K562 (cell line): ENCODE results near the gene SHB. TPM values are rescaled to one million over a fixed set of nuclear protein-coding genes. Genes with fewer than 3 reads are reported as not detected.

Experiments
- ATAC-seq: fragments of 200-7000 bp; cut with Tn5 transposase; 3 replicates; pipeline ENCODE4 v1.9.1; 2020; ENCODE audit warnings: moderate library complexity
- BruUV-seq: library from RNA; stranded (reverse); fragments of 400-500 nt; replicated peaks from 2 replicates; lab custom pipeline; 2021; lab: Mats Ljungman, UMichigan
- CTCF ChIA-PET: fragments of 300-600 bp; formaldehyde crosslinking; extraction: SDS; loops from one replicate; lab custom pipeline; 2021; ENCODE audit warnings: low intra/inter-chr PET ratio; lab: Yijun Ruan, JAX
- POLR2A ChIA-PET: fragments of 300-600, 350-650 bp; sonication (Branson Sonifier 250); formaldehyde crosslinking; extraction: SDS; loops from one replicate; lab custom pipeline; 2021; ENCODE audit warnings: antibody characterized with exemption, inconsistent platforms; lab: Yijun Ruan, JAX
- DNase-seq, 4 experiments: peaks; one replicate each; pipeline versions ENCODE4 v3.0.0 to v3.0.0-alpha.2; 2011 to 2018; ENCODE audit warnings: low spot score in 3 of 4, mixed read lengths in 3 of 4; ENCODE audit errors: extremely low read depth in 1 of 4
- FAIRE-seq: peaks from 2 replicates; lab custom pipeline; 2011; peaks lifted over from hg19 to GRCh38; lab: Jason Lieb, UNC
- H2AFZ ChIP-seq: 2 replicates; pipeline ENCODE4 v1.6.0; 2011; ENCODE audit warnings: low read depth, low read length, control low read depth, inconsistent platforms
- H3K27ac ChIP-seq: fragments of 200-600 bp; 3 replicates; pipeline ENCODE4 v1.8.0; 2011; ENCODE audit warnings: low read depth, mild to moderate bottlenecking, control low read depth, inconsistent platforms, low read length, moderate library complexity, mixed read lengths; ENCODE audit errors: extremely low read depth
- H3K27me3 ChIP-seq, 2 experiments: fragments of 300-600 bp in 1 of 2; 2 replicates in 1 of 2; 3 replicates in 1 of 2; pipeline versions ENCODE4 v1.6.0 to v1.8.0; 2011; ENCODE audit warnings: inconsistent platforms in 2 of 2, low read length in 2 of 2, mild to moderate bottlenecking in 1 of 2, mixed read lengths in 1 of 2, moderate library complexity in 1 of 2; ENCODE audit not compliant: control insufficient read depth in 2 of 2, insufficient read depth in 2 of 2
- H3K36me3 ChIP-seq: fragments of 300-600 bp; 3 replicates; pipeline ENCODE4 v1.8.0; 2011; ENCODE audit warnings: mild to moderate bottlenecking, low read length, inconsistent platforms; ENCODE audit not compliant: control insufficient read depth, insufficient read depth
- H3K4me1 ChIP-seq, 2 experiments: fragments of 200-600 bp in 1 of 2; replicated peaks in 1 of 2; 2 replicates in 1 of 2; 3 replicates in 1 of 2; pipeline versions ENCODE4 v1.5.1 to v1.8.0; 2011; ENCODE audit warnings: inconsistent platforms in 2 of 2, low read length in 2 of 2, mild to moderate bottlenecking in 1 of 2, mixed read lengths in 1 of 2, moderate library complexity in 1 of 2; ENCODE audit not compliant: control insufficient read depth in 2 of 2, insufficient read depth in 2 of 2
- H3K4me2 ChIP-seq: 2 replicates; pipeline ENCODE4 v1.6.1; 2011; ENCODE audit warnings: low read length, control low read depth, inconsistent platforms, mixed read lengths; ENCODE audit not compliant: insufficient read depth
- H3K4me3 ChIP-seq: fragments of 200-600 bp; sonication (generic), shearing (Covaris generic); 2 replicates; pipeline ENCODE4 v1.5.1; 2016; ENCODE audit warnings: control low read depth, inconsistent platforms
- H3K79me2 ChIP-seq: fragments of 200-600 bp; 3 replicates; pipeline ENCODE4 v1.8.0; 2011; ENCODE audit warnings: low read length, inconsistent platforms; ENCODE audit not compliant: control insufficient read depth, insufficient read depth
- H3K9ac ChIP-seq, 2 experiments: 2 replicates each; pipeline versions ENCODE4 v1.6.0 to v1.6.1; 2011; ENCODE audit warnings: low read depth in 2 of 2, low read length in 2 of 2, control low read depth in 1 of 2, inconsistent platforms in 1 of 2, mild to moderate bottlenecking in 1 of 2, mixed read lengths in 1 of 2; ENCODE audit not compliant: insufficient read depth in 1 of 2
- H3K9me1 ChIP-seq: one replicate; pipeline ENCODE4 v1.6.0; 2011; ENCODE audit warnings: inconsistent platforms, mild to moderate bottlenecking, low read length, moderate library complexity; ENCODE audit not compliant: control insufficient read depth, insufficient read depth
- H3K9me3 ChIP-seq: replicated peaks from 2 replicates; pipeline ENCODE4 v1.5.1; 2011; ENCODE audit warnings: low read depth, low read length, inconsistent platforms; ENCODE audit not compliant: control insufficient read depth, insufficient read depth
- H4K20me1 ChIP-seq: replicated peaks from 2 replicates; pipeline ENCODE4 v1.6.1; 2011; ENCODE audit warnings: low read length, inconsistent platforms, mixed read lengths; ENCODE audit not compliant: control insufficient read depth, insufficient read depth
- BRD9 ChIP-seq: fragments of 450-650 bp; IDR thresholded peaks from 2 replicates; pipeline ENCODE4 v1.6.1; 2018; ENCODE audit warnings: low read depth; ENCODE audit not compliant: partially characterized antibody
- JUN ChIP-seq, 2 experiments: sonication (generic) in 1 of 2; formaldehyde crosslinking in 1 of 2; IDR thresholded peaks; 2 replicates each; pipeline versions ENCODE4 v1.6.1 to v1.8.0; 2012 to 2022; ENCODE audit warnings: borderline replicate concordance in 2 of 2, mild to moderate bottlenecking in 2 of 2, improper control_type of control experiment in 1 of 2, low read depth in 1 of 2, low read length in 1 of 2, missing genetic modification reagents in 1 of 2
- RREB1 ChIP-seq: fragments of 250-450 bp; sonication (Bioruptor Pico); IDR thresholded peaks from 2 replicates; pipeline ENCODE4 v1.4.0; 2020
- ZNF512 ChIP-seq: IDR thresholded peaks from 2 replicates; pipeline ENCODE4 v1.6.1; 2016; ENCODE audit warnings: missing genetic modification characterization, missing compliant biosample characterization
- WGBS: fragments of 100-300 bp; shearing (Covaris generic); methylation state at CpG from one replicate; pipeline ENCODE4 v1.1.6; 2016; ENCODE audit warnings: low coverage, mixed read lengths; ENCODE audit not compliant: insufficient coverage; ENCODE audit errors: missing lambda C conversion rate; 5-methylcytosine and 5-hydroxymethylcytosine counted together
- in situ Hi-C: fragments of 300-500 bp; cut with MboI; formaldehyde crosslinking; loops from 4 replicates; pipeline ENCODE4 v1.15.0; 2018; ENCODE audit warnings: inconsistent platforms, mixed read lengths
- intact Hi-C: fragments of 100-400 bp; cut with micrococcal nuclease; formaldehyde crosslinking; loops from 2 replicates; pipeline ENCODE4 v1.14.2; 2022
- polyA plus RNA-seq, 8 experiments: library from polyadenylated mRNA; depleted of rRNA in 4 of 8; stranded (reverse) in 5 of 8; unstranded in 3 of 8; fragments of >200 nt; fragmentation: Nextera tagmentation in 2 of 8; fragmentation: Illumina TruSeq in 1 of 8; extraction: Ambion mirVana in 2 of 8; extraction: Trizol in 1 of 8; gene quantifications; 2 replicates each; pipeline versions ENCODE4 v1.2.1 to v1.2.3, GENCODE V29; 2011 to 2014; ENCODE audit warnings: inconsistent platforms in 1 of 8, missing spikeins in 1 of 8
- total RNA-seq, 7 experiments: library from RNA; depleted of rRNA in 6 of 7; stranded (reverse); fragments of >200 nt in 6 of 7; fragmentation: Illumina TruSeq in 2 of 7; extraction: Trizol in 2 of 7; gene quantifications; 2 replicates each; pipeline versions ENCODE4 v1.2.1 to v1.2.3, GENCODE V29; 2011 to 2021; ENCODE audit warnings: low replicate concordance in 1 of 7

SHB gene
- total and polyA plus RNA-seq, 9 of the 15 experiments (the other 6 are each of a cell fraction or from before 2014, with no cell fraction given): 0.78 to 16.0 (median 5.3) TPM

GRCh38 chr9:38054653-38055052, 14.4 kb downstream of the SHB start:
- H3K9me1 ChIP-seq: no peaks in the 10 kb centered on the region
- ATAC-seq (no peak), DNase-seq (no peak)
- TF ChIP-seq ZNF512 (tag): no peak
- TF ChIP-seq, all 486 proteins: peak for 0
- Histone ChIP-seq H3K4me3 (no peak overlapping the region), H3K36me3 (peaks cover 2% of the 10 kb centered on the region; the same call in 1 of the 3 replicates), H3K9ac (no peak overlapping the region), H3K27me3 (no peaks in the 10 kb centered on the region), H4K20me1 (peaks cover 10% of the 10 kb centered on the region; the same call in 1 of the 2 replicates), H3K4me2 (no peak overlapping the region), H3K4me1 (peaks cover 3 to 16% of the 10 kb centered on the region in 2 experiments; a peak in 4 of 5 replicates), H3K27ac (no peak overlapping the region), H2AFZ (no peak overlapping the region), H3K79me2 (peaks cover 30% of the 10 kb centered on the region), H3K9me3 (no peaks in the 10 kb centered on the region)
- no peak for FAIRE-seq
- no TSS peak for BruUV-seq
- intact Hi-C loops: no loop called here
- POLR2A ChIA-PET: interaction anchor here (0.6 to 4.4 kb wide), 4 partner anchors 7 to 46 kb away, joined by 6 to 45 read pairs (median 7); no protein-coding TSS in a partner anchor
- in situ Hi-C loops: no loop called here
- CTCF ChIA-PET: no interaction called here
- 47% methylated on average over 3 of the region's 3 CpGs for whole genome bisulfite sequencing

GRCh38 chr9:38053697-38054461, 15.1 kb downstream of the SHB start:
- H3K4me3 ChIP-seq: no peak overlapping the region
- no peaks in the 10 kb centered on the region for H3K9me3 ChIP-seq
- ChIA-PET POLR2A (interaction anchor here (0.6 to 4.4 kb wide), 8 partner anchors 8 to 910 kb away, joined by 3 to 45 read pairs (median 5); no protein-coding TSS in a partner anchor), CTCF (no interaction called here)
- H3K4me2 ChIP-seq: no peak overlapping the region
- H3K27ac ChIP-seq: no peak overlapping the region
- peaks cover 25% of the 10 kb centered on the region for H3K79me2 ChIP-seq
- no peaks in the 10 kb centered on the region for H3K36me3 ChIP-seq
- DNase-seq (no peak), FAIRE-seq (no peak), ATAC-seq (no peak)
- H3K27me3 ChIP-seq: no peaks in the 10 kb centered on the region
- in situ Hi-C loops: no loop called here
- no peak overlapping the region for H3K9ac ChIP-seq
- peaks cover 3 to 8% of the 10 kb centered on the region in 2 experiments; a peak in 4 of 5 replicates for H3K4me1 ChIP-seq
- 79% methylated on average over 3 of the region's 3 CpGs for WGBS
- no TSS peak for BruUV-seq
- H2AFZ ChIP-seq: no peak overlapping the region
- intact Hi-C loops: no loop called here
- H3K9me1 ChIP-seq: no peaks in the 10 kb centered on the region
- TF ChIP-seq RREB1 (CRISPR knock-in tag): no peak
- no peak for TF ChIP-seq JUN (IDR thresholded peaks at IDR 0.05; ENCODE audit: borderline replicate concordance, low read depth, low read length)
- TF ChIP-seq JUN (CRISPR knock-in tag; IDR thresholded peaks at IDR 0.05; ENCODE audit: borderline replicate concordance): no peak
- no peak for TF ChIP-seq BRD9
- peaks cover 10% of the 10 kb centered on the region; the same call in 1 of the 2 replicates for H4K20me1 ChIP-seq
